HG02884 (cell line): ENCODE results near the gene FAM32A.
"Not testable (repeated sequence)": the region's sequence is repeated elsewhere in the genome, so short reads cannot be mapped to it uniquely, and the experiment has no call there.

ENCODE experiments used
- ATAC-seq: cut with Tn5 transposase; IDR thresholded peaks from one replicate; pipeline ENCODE4 v1.9.1; 2021; ENCODE audit warnings: mild to moderate bottlenecking, moderate library complexity; ENCODE audit not compliant: unreplicated experiment

FAM32A gene

DNA sequence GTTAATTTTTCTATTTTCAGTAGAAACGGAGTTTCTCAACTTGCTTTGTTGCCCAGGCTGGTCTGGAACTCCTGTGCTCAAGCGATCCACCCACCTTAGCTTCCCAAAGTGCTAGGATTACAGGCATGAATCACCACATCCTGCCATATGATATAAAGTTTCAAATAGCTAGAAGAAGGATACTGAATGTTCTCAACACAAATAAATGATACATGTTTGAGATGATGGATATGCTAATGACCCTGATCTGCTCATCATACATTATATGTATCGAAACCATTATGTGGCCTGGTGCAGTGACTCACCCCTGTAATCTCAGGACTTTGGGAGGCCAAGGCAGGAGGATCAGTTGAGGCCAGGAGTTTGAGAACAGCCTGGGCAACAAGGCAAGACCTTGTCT is 23.4 kb upstream of the FAM32A start:
- no peak for ATAC-seq

GRCh38 chr19:16164222-16164890 is 20.9 kb upstream of the FAM32A start:
- no peak for ATAC-seq

- ATAC-seq = no peak
Measured at GRCh38 chr19:16166417-16166816, 18.8 kb upstream of the FAM32A start.

DNA sequence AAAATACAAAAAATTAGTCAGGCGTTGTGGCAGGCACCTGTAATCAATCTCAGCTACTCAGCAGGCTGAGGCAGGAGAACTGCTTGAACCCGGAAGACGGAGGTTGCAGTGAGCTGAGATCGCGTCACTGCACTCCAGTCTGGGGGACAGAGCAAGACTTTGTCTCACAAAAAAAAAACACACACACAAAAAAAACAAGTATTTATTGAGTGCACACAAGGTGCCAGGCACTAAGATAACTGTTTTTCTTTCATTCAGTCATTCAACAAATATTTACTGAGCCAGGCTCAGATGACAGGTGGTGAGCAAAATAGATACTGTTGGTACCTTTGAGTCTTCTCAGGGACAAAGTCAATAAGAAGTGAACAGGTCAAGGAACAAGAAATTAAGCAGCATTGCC is 18.2 kb upstream of the FAM32A start:
- ATAC-seq = no peak

DNA sequence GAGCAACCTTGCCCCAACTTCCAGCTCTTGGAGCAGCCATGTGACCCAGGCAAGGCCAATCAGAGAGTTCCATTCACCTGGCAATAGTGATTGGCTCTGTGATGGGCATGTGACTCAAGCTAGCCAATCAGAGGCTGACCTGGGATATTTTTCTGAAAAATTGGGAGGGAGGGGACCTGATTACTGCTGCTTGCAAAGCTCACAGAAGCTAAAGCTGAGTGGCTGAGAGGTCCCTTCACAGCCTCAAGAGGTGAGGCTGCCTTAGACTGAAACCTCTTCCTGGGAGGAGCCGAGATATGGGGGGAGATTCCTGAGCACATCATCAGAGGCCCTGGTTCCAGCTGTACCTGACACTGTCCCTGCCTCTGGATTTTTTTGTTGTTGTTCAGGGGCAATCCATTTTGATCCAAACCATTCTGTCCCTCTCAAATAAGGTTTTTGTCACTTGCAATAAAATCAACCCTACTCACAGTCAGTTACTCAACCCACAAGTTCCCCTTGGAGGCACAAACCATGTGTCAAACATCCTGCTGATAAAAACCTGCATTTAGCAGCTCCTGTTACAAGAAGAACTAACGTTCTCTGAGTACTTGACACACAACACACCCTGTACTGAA is 16.6 kb upstream of the FAM32A start:
- no peak for ATAC-seq

- ATAC-seq = no peak
Measured at GRCh38 chr19:16170134-16170533, 15.1 kb upstream of the FAM32A start.

- ATAC-seq = no peak
Measured at GRCh38 chr19:16175954-16176353, 9.3 kb upstream of the FAM32A start.

DNA sequence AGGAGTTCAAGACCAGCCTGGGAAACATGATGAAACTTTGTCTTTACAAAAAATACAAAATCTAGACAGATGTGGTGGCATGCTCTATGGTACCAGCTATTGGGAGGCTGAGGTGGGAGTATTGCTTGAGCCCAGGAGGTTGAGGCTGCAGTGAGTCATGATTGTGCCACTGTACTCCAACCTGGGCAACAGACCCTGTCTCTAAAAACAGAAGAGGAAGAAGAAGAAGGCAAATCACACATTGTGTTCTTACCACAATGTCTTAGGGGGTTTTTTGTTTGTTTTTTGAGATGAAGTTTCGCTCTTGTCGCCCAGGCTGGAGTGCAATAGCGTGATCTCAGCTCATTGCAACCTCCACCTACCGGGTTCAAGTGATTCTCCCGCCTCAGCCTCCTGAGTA is 6.3 kb upstream of the FAM32A start:
- not testable (repeated sequence) for ATAC-seq

- ATAC-seq = no peak
Measured at GRCh38 chr19:16180611-16181010, 4.6 kb upstream of the FAM32A start.

- ATAC-seq = no peak
Measured at GRCh38 chr19:16184665-16185122, 516 bp upstream of the FAM32A start.

- ATAC-seq = no peak
Measured at GRCh38 chr19:16185768-16186123, 536 bp downstream of the FAM32A start.

DNA sequence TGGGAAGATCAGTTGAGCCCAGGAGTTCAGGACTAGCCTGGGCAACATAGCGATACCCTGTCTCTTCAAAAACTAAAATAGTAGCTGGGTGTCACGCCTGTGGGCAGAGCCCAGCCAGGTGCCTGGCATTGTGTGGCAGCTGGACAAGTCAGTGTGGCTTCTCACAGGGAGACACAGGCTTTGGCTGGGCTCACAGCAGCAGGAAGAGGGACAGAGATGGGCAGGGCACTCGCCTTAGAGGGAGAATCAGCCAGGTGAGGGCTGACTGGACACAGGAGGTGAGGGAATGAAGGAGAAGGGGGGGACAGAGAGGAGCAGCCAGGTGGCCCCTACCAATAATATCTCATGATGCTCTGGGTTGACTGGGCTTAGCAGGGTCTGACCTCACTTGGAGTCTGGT is 3.3 kb downstream of the FAM32A start:
- no peak for ATAC-seq

GRCh38 chr19:16190198-16190597 is 5.0 kb downstream of the FAM32A start:
- no peak for ATAC-seq

DNA sequence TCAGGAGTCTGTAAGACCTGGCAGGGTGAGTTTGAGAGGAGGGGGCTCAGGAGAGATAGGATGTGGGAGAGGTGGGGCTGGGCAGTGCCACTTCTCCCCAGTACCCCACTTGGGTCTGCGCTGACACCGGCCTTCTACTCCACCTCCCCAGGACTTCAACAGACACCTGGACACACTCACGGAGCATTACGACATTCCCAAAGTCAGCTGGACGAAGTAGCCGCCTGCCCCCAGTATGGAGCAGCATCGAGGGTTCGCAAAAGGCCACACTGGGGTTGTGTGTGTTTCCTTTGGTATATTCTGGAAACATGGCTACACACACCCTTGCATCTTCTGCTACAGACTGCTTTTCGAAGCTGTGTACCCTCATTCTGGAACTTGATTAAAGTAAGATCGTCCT is 5.5 kb downstream of the FAM32A start:
- ATAC-seq = no peak

GRCh38 chr19:16191216-16191908 is 6.2 kb downstream of the FAM32A start:
- ATAC-seq = no peak

- ATAC-seq = no peak
Measured at GRCh38 chr19:16193466-16193865, 8.3 kb downstream of the FAM32A start.

GRCh38 chr19:16197188-16197621 is 12.0 kb downstream of the FAM32A start:
- ATAC-seq = no peak

DNA sequence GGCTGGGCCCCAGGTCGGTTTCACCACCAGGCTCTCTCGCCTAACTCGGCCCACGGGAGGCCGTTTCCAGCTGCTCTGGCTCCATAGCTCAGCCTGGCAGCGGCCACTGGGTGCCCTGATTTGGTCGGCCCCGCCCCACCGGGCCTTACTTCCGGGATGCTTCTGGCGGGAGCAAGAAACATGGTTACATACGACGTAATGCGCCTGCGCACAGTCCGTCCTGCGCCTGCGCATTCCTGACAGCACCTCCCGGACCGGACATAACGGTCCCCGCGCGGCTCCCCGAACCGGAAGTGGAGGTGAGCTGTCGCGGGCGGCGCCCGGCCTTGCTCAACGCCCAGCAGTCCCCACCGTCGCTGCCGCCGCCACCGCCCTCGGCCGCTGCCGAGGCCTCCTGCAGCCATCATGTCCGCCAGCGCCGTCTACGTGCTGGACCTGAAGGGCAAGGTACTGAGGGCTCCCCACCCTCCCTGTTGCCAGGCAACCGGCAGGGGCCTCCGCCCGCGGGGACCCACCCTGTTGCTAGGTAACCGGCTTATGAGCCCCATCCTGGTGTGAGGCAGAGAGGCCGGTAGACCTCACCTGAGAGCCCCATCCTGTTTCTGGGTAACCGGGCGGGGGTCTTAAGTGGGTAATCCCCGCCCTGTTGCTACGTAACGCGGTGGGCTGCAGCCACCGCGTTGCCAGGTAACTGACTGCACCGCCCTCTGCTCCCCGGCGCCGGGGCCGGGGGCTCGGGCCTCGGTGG is 12.6 kb downstream of the FAM32A start, which contains the start of gene AP1M1:
TSS of gene AP1M1 (plus strand) at position 290 of the 748 bp plus-strand sequence. CDS start at position 406, 116 bp downstream.
- ATAC-seq = peak; percentile 72

DNA sequence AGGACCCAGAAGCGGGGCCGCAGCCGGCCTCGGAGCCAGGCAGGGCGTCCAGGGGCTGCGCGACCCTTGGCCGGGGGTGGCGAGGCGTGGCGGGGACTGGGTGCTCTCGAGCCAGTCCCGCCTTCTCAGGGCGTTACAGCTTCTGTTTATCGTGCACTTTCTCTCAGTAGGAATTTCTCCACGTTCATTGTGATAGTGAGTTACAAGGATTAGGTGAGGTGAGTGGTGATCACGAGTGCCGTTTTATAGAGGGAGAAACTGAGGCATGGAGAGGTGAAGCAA is 13.1 kb downstream of the FAM32A start:
- ATAC-seq = no peak

DNA sequence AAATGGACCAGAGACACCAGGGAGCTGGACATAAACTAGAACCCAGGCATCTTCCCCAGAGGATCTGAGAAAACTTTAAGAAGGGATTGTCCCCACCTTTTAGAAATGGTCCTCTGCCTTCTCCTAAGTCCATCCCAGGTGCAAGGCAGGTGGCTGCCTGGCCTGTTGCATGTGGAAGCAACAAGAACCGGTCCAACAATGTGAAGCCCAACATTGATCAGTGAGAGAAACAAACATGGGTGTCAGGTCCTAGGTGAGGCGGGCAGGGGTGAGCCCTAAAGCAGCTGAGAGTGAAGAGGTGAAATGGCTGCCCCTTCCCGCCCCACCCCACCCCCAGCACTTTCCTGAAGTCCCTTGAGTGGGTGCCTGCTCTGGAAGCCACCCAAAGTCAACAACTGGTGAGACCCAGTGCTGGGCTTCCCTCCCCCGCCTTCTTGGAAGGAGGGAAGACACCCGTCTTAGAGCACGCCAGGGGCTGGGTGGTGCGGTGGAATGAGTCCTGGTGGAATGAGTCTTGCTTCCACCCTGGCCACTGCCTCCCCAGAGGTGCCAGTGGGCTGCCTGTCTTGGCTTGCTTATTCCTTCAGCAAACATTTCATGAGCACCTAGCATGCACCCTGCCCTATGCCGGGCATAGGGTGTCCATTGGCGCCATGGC is 14.2 kb downstream of the FAM32A start:
- ATAC-seq = no peak
